ENCODE results near the gene TRIM9. TPM values are rescaled to one million over a fixed set of nuclear protein-coding genes. Genes with fewer than 3 reads are reported as not detected.
"Not testable (repeated sequence)": the region's sequence is repeated elsewhere in the genome, so short reads cannot be mapped to it uniquely, and the experiment has no call there.

The TRIM9 gene
- total and polyA plus RNA-seq, 7 donors = 0.17 to 3.3 (median 1.1) TPM

DNA sequence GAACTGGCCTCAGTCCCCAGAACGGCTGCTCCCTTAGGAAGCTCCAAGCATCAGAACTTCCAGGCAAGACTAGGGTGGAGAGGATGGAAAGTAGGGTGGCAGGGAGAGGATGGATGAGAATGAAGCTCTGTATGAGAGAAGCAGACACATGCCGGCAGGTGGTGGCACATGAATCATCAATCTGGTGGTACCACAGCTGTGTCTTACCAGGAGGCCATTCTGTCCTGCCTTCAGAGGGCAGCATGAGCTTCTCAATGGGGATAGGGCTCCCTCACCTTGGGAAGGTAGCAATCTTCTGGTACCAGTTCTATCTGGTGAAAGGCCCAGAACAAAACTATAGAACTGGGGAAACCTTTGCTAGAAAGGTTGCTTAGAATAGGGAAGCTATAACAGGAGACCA is 95.2 kb downstream of the TRIM9 start:
- intact Hi-C loops (cut with DNase I) = no loop called here
- Histone ChIP-seq H3K27me3 (ENCODE audit: insufficient read depth in 3 of 3, low read length in 2 of 3) (no peaks in the 10 kb centered on the region), H3K36me3 (ENCODE audit: insufficient read depth in 1 of 2, low read depth in 1 of 2) (no peaks in the 10 kb centered on the region), H3K4me3 (no peak overlapping the region), H3K4me1 (peaks cover 31% of the 10 kb centered on the region), H3K9me3 (no peaks in the 10 kb centered on the region), H3K27ac (no peak overlapping the region)
- peak; percentile 72 to 84 (median 81) for ATAC-seq
- TF ChIP-seq, protein P1, sequence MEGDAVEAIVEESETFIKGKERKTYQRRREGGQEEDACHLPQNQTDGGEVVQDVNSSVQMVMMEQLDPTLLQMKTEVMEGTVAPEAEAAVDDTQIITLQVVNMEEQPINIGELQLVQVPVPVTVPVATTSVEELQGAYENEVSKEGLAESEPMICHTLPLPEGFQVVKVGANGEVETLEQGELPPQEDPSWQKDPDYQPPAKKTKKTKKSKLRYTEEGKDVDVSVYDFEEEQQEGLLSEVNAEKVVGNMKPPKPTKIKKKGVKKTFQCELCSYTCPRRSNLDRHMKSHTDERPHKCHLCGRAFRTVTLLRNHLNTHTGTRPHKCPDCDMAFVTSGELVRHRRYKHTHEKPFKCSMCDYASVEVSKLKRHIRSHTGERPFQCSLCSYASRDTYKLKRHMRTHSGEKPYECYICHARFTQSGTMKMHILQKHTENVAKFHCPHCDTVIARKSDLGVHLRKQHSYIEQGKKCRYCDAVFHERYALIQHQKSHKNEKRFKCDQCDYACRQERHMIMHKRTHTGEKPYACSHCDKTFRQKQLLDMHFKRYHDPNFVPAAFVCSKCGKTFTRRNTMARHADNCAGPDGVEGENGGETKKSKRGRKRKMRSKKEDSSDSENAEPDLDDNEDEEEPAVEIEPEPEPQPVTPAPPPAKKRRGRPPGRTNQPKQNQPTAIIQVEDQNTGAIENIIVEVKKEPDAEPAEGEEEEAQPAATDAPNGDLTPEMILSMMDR (IDR thresholded peaks at IDR 0.05) = peak; percentile 14
- 77 to 90% (median 82%) methylated on average over 2 of the region's 2 CpGs for WGBS, 3 donors
- no peak for DNase-seq

DNA sequence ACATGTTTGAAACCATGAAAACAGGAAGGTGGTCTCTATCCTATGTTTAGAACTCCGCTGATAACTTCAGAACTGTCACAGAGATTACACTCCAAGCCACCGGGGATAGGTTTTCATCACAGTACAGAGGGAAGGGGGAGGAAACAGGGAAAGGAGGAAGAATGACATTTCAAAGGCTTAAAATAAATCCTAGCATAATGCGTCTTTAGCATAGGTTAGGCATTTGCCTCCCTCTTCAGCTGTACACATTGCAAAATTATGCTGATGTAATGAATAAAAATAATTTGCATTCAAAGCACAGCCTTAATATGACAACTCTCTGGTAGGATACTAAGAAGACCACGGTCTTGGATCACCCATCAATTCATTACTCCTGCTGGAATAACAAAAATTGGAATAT is 96.3 kb downstream of the TRIM9 start:
- ATAC-seq = peak in 3 of 4 donors; percentile 43 to 69 (median 58)
- Histone ChIP-seq H3K36me3 (ENCODE audit: insufficient read depth in 1 of 2, low read depth in 1 of 2) (no peaks in the 10 kb centered on the region), H3K9me3 (no peaks in the 10 kb centered on the region), H3K27ac (no peak overlapping the region), H3K4me1 (peaks cover 22% of the 10 kb centered on the region), H3K27me3 (ENCODE audit: insufficient read depth in 3 of 3, low read length in 2 of 3) (no peaks in the 10 kb centered on the region), H3K4me3 (no peak overlapping the region)
- TF ChIP-seq, protein P1 (IDR thresholded peaks at IDR 0.05) = no peak
- intact Hi-C loops (cut with DNase I) = no loop called here
- DNase-seq = no peak
- 57 to 77% (median 76%) methylated on average over 4 of the region's 4 CpGs for WGBS, 3 donors

DNA sequence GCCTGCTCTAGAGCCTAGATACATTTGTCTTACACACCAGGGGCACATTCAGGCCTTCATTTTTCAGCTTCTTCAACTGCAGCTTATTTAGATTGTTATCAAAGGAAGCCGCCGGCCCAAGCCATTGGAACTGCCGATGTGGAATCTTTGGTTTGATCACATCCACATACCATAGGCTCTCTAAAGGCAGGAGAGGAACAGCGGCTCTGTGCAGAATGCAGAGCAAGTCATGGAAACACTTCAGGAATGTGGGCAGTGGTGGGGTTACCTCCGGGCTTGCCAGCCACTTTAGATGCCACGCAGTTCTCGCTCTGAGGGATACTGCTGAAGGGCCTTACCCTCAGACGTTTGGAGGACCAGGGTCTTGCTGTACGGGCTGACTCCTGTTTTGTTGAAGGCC is 97.2 kb downstream of the TRIM9 start:
- ATAC-seq = peak in 3 of 4 donors; percentile 25 to 30 (median 28)
- Histone ChIP-seq H3K36me3 (ENCODE audit: insufficient read depth in 1 of 2, low read depth in 1 of 2) (no peaks in the 10 kb centered on the region), H3K27ac (no peak overlapping the region), H3K27me3 (ENCODE audit: insufficient read depth in 3 of 3, low read length in 2 of 3) (no peaks in the 10 kb centered on the region), H3K4me3 (no peak overlapping the region), H3K9me3 (no peaks in the 10 kb centered on the region), H3K4me1 (peaks cover 13% of the 10 kb centered on the region)
- intact Hi-C loops (cut with DNase I) = no loop called here
- WGBS, 3 donors = 45 to 80% (median 65%) methylated on average over 9 of the region's 9 CpGs
- no peak for DNase-seq
- TF ChIP-seq, protein P1 (IDR thresholded peaks at IDR 0.05) = no peak

DNA sequence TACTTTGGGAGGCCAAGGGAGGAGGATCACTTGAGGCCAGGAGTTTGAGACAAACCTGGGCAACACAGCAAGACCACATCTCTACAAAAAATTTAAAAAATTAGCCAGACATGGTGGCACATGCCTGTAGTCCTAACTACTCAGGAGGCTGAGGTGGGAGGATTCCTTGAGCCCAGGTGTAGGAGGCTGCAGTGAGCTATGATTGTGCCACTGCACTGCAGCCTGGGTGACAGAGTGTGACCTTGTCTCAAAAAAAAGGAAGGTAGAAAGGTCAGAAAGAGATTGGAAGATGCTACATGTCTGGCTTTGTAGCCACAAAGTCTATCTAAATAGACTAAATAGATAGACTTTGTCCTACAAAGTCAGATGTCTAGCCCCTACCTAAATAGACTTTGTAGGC is 100.7 kb downstream of the TRIM9 start:
- DNase-seq; H3K4me3 ChIP-seq; H3K27me3 ChIP-seq (ENCODE audit: insufficient read depth in 3 of 3, low read length in 2 of 3); ATAC-seq; H3K9me3 ChIP-seq; intact Hi-C loops (cut with DNase I); H3K36me3 ChIP-seq (ENCODE audit: insufficient read depth in 1 of 2, low read depth in 1 of 2); H3K27ac ChIP-seq: not testable (repeated sequence)
- peaks cover 11% of the 10 kb centered on the region for H3K4me1 ChIP-seq

DNA sequence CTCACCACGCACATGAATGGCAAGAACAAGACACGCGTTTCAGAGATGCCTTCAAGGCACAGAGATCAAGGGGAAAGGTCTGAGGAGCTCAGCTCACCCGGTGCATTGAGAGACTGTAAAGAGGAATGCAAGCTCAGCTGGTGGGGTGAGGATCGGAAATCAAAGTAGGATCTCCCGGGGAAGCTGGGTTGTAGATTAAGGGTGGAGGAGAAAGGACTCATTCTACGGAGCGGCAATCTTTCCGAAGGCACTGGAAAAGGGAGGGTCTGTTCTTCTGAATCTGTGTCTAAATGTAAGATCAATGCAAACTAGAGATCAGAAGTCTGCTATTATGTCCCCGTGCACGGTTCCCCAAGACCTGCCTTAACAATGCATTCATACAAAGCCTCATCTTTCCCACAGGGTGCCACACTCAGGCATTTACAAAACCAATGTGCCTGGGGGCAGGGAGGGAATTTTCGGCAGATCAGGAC is 109.0 kb downstream of the TRIM9 start:
- 71 to 76% (median 73%) methylated on average over 12 of the region's 12 CpGs for WGBS, 3 donors
- Histone ChIP-seq H3K4me1 (peaks cover 4% of the 10 kb centered on the region), H3K9me3 (no peaks in the 10 kb centered on the region), H3K27me3 (ENCODE audit: insufficient read depth in 3 of 3, low read length in 2 of 3) (no peaks in the 10 kb centered on the region), H3K4me3 (no peak overlapping the region), H3K36me3 (ENCODE audit: insufficient read depth in 1 of 2, low read depth in 1 of 2) (no peaks in the 10 kb centered on the region), H3K27ac (no peak overlapping the region)
- intact Hi-C loops (cut with DNase I) = no loop called here
- DNase-seq = no peak
- TF ChIP-seq, protein P1 (IDR thresholded peaks at IDR 0.05) = no peak
- ATAC-seq = no peak
